WI38 (cell line): ENCODE measurements around the gene FAM120B.

Source experiments
- H3K4me3 ChIP-seq: 2 replicates; pipeline ENCODE4 v1.5.1; 2011; ENCODE audit warnings: low read depth, mild to moderate bottlenecking, control low read depth, low read length
- TF ChIP-seq, protein P1 (sequence below): IDR thresholded peaks from 2 replicates; pipeline ENCODE4 v1.5.1; 2012; ENCODE audit warnings: low read depth, mild to moderate bottlenecking, control low read depth, low read length

Gene FAM120B

DNA sequence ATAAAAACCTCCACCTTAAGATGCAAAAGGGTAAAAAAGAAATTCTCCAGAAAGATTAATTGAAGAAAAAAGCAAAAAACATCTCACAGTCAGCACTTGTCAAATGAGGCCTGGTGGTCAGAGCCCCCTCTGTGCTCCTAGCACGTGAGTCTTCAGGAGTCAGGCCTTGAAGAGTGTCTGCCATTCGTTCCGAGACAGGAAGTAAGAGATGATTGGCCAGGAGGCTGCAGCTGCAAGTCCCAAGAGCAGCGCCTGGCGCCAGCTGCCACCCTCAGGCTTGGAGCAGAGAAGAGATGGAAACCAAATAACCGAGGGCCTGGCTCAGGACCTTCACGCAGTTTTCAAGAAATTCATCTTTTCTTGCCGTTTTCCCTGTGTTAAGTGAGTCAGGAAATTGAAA lies 65.0 kb downstream of the FAM120B start:
- H3K4me3 ChIP-seq: no peak overlapping the region
- TF ChIP-seq, protein P1, sequence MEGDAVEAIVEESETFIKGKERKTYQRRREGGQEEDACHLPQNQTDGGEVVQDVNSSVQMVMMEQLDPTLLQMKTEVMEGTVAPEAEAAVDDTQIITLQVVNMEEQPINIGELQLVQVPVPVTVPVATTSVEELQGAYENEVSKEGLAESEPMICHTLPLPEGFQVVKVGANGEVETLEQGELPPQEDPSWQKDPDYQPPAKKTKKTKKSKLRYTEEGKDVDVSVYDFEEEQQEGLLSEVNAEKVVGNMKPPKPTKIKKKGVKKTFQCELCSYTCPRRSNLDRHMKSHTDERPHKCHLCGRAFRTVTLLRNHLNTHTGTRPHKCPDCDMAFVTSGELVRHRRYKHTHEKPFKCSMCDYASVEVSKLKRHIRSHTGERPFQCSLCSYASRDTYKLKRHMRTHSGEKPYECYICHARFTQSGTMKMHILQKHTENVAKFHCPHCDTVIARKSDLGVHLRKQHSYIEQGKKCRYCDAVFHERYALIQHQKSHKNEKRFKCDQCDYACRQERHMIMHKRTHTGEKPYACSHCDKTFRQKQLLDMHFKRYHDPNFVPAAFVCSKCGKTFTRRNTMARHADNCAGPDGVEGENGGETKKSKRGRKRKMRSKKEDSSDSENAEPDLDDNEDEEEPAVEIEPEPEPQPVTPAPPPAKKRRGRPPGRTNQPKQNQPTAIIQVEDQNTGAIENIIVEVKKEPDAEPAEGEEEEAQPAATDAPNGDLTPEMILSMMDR: no peak

DNA sequence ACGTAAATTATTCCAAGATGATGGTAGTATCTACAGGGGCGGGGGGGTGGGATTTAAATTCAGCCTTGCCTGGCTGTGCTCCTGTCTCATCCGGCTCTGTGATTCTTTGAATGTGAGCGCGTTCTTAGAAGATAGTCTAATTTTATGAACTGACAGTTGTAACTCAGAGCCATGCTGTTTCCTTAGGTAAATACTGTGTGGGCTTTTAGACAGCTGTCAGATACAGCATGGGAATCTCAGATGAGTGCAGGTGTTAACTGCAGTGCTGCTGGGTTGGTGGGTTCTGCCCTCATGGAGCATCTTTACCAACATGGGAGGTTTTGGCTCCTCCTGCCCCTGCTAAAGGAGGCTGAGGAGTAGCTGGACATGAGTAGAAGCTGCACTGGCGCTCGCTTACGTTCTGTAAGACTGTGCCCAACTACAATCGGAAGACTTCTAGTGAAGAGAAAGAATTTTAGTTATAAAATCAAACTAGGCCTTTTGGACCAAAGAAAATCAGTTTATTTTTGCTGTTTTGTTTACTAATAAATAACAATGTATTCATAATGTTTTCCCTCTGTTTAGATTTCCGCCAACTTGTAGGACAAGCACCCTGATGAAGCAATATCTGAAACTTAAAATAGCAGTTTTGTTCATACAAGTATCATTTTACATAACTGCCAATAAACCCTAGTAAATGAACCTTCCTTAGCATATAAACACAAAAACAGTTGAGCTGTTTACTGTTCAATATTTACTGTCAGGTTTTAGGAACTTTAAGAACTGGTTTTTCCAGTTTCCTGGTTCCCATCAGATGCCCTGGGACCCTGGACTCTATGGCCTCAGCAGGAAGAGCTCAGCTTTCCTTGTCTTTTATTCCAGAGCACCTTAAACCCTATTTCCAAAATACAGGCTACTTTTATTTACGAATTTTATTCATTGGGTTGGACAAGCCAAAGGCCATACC lies 66.1 kb downstream of the FAM120B start:
- H3K4me3 ChIP-seq: no peak overlapping the region
- TF ChIP-seq, protein P1: no peak

DNA sequence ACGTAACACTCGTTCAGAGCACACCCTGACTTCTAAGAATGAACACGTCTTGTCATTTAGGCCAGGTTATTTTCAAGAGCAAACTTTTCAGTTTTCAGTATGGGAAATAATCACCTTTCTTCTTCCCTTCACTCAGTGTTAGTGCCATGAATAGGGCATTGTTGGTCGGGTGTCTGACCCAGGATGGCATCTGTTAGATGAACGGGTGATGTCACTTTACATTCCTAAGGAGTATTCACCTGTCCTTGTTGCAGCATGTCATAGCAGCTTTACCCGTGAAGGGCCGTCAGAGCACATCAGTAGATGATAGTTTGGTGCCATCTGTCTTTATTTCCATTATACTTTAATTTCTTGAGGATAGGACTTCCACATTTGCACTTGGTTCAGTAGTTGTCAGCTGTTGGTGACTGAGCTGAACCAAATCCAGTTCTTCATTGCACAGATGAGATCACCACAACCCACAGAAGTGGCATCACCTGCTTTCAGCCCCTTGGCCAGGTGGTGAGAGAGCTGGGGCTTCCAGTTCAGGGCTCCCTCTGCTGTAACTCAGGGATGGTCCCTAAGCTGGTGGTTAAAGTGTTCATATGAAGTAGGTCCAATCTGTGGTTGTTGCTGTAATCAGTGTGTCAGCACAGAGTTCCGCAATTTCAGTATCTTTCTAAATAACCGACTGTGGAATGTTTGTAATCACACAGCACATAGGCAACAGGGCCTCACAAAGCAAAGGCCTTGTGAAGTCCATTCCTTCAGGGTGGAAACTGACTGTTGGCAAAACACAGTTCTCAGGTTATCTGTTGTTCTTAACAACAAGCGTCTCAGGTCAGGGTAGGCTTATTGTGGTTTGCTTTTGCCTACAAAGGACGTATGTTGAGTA lies 68.2 kb downstream of the FAM120B start:
- H3K4me3 ChIP-seq: no peak overlapping the region
- TF ChIP-seq, protein P1: no peak

DNA sequence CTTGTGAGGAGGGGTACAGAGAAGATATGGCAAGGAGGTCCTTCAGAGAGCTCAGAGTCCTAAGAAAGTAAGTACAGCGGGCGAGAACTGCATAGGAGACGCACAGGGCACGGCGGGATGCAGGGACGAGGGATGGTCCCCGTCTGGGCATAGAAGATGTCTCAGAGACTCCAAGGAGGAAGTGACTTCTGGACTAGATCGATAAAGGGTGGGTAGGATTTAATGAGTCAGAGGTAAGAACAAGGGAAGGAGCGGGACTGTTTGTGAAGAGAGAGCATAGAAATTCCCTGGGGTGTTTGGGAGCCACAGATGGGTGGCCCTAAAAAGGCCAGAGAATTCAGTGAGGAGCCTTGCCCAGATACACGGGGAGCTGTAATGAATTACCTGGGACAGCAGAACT lies 69.1 kb downstream of the FAM120B start:
- TF ChIP-seq, protein P1: no peak

DNA sequence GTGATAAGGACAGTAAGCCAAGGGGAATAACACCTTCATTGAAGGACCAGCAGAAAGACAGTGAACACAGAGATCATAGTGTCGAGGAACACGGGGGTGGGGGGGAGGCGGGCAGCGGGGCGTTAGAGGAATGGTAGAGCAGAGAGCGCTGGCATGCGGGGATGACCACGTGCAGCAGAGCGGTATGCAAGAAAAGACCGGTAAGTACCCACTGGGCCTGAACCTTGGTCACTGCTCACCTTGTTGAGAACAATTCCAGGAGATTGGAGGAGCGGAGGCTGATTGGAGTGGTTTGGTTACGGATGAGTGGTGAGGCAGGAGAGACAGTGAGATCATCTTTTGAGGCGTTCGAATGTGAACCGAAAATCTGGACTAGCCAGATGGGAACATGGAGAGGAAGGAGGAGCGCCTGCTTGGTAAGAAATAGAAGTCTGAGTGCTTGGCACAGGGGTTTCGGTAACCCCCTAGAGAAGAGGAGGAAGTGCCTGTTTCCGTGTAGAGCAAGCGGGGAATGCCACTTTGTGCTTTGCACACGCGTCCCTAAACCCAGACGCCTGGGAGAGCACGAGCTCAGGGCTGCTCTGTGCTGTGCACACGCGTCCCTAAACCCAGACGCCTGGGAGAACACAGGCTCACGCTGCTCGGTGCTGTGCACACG lies 70.0 kb downstream of the FAM120B start:
- TF ChIP-seq, protein P1: no peak
- H3K4me3 ChIP-seq: no peak overlapping the region

More for the DNA sequence above, 69.1 kb downstream of the FAM120B start:
- H3K4me3 ChIP-seq: no peak overlapping the region

DNA sequence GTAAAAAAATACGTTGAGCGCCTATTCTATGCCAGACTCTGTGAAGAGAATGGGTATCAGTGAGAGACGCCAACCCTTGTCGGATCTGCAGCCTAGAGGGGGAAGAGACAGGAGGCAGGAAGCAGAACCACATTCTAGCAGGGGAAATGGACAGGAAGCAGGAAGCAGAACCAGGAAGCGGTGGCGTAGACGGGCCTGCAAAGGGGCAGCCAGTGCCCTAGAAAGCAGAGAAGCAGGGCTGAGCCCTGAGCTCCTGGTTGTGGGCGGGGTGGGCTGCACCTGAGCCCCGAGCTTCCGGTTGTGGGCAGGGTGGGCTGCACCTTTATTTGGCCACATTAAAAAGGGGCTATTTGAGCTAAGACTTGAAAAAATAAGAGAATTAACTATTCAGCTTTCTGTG lies 71.9 kb downstream of the FAM120B start:
- TF ChIP-seq, protein P1: no peak
- no peak overlapping the region for H3K4me3 ChIP-seq
